Left cardiac atrium (tissue), 4 donors: ENCODE measurements around the gene LYPD6. TPM values are rescaled to one million over a fixed set of nuclear protein-coding genes. Genes with fewer than 3 reads are reported as not detected.
"Not testable (repeated sequence)": the region's sequence is repeated elsewhere in the genome, so short reads cannot be mapped to it uniquely, and the experiment has no call there.

Experiments
- ATAC-seq, 2 donors: fragments of 200-7000 bp; cut with Tn5 transposase; one replicate each; pipeline ENCODE4 v1.9.1; 2020; ENCODE audit warnings: mild to moderate bottlenecking in 2 of 2, moderate library complexity in 2 of 2
- DNase-seq: peaks from one replicate; pipeline ENCODE4 v3.0.0-alpha.2; 2020
- intact Hi-C, 2 donors: fragments of 100-400 bp; cut with DNase I; formaldehyde crosslinking; loops; one replicate each; pipeline versions ENCODE4 v1.14.1 to v1.15.1; 2022 to 2023
- total RNA-seq, 2 donors: library from RNA; stranded (reverse); fragmentation: NEBNext Ultra II Directional; extraction: Animal tissue kit (Norgen Biotek cat#: 25700); gene quantifications; one replicate each; pipeline ENCODE4 v1.2.1, GENCODE V29; 2021
- donor health status: DM: no; HTN: yes; CAD: no.
- donor health status: DM: no; HTN: yes; CAD: no; lungs with severe emphysema.
- donor health status: DM: yes; HTN: yes; CAD: no.
- donor health status: Dilated cardiomyopathy.

The LYPD6 gene
- total RNA-seq, 2 donors from 2014 or later = 0.27 to 0.50 TPM

GRCh38 chr2:149473068-149473467 is 142.7 kb downstream of the LYPD6 start:
- intact Hi-C loops = no loop called here
- no peak for ATAC-seq
- no peak for DNase-seq

GRCh38 chr2:149473521-149473920 is 143.1 kb downstream of the LYPD6 start:
- ATAC-seq (no peak), DNase-seq (no peak)
- intact Hi-C loops = no loop called here

GRCh38 chr2:149483004-149483605 is 152.7 kb downstream of the LYPD6 start:
- intact Hi-C loops = no loop called here
- no peak for DNase-seq
- ATAC-seq = peak in 1 of 2 donors; percentile 27

- intact Hi-C loops = no loop called here
- ATAC-seq (no peak), DNase-seq (no peak)
Observed at GRCh38 chr2:149486664-149487063, 156.3 kb downstream of the LYPD6 start.

- no peak for ATAC-seq
- intact Hi-C loops = no loop called here
- DNase-seq = no peak
Observed at GRCh38 chr2:149487189-149487588, 156.8 kb downstream of the LYPD6 start.

- ATAC-seq = peak in 1 of 2 donors; percentile 52
- no peak for DNase-seq
- intact Hi-C loops = no loop called here
Observed at GRCh38 chr2:149488706-149489440, 158.5 kb downstream of the LYPD6 start.

- ATAC-seq (peak in 1 of 2 donors; percentile 53), DNase-seq (no peak)
- intact Hi-C loops = no loop called here
Observed at GRCh38 chr2:149489452-149489851, 159.1 kb downstream of the LYPD6 start.

- ATAC-seq = peak; percentile 72 to 78
- intact Hi-C loops = no loop called here
- no peak for DNase-seq
Observed at GRCh38 chr2:149490296-149490695, 159.9 kb downstream of the LYPD6 start.

- intact Hi-C loops = no loop called here
- ATAC-seq (no peak), DNase-seq (no peak)
Observed at GRCh38 chr2:149492923-149493322, 162.5 kb downstream of the LYPD6 start.

GRCh38 chr2:149499204-149499603 is 168.8 kb downstream of the LYPD6 start:
- DNase-seq, ATAC-seq, intact Hi-C loops: not testable (repeated sequence)

GRCh38 chr2:149506808-149507207 is 176.4 kb downstream of the LYPD6 start:
- intact Hi-C loops, ATAC-seq: not testable (repeated sequence)

GRCh38 chr2:149507974-149508373 is 177.6 kb downstream of the LYPD6 start:
- intact Hi-C loops = no loop called here
- ATAC-seq (no peak), DNase-seq (no peak)

More at GRCh38 chr2:149506808-149507207, 176.4 kb downstream of the LYPD6 start:
- DNase-seq = not testable (repeated sequence)

- intact Hi-C loops = no loop called here
- DNase-seq (no peak), ATAC-seq (no peak)
Observed at GRCh38 chr2:149513461-149513860, 183.1 kb downstream of the LYPD6 start.
